GM18867 (cell line): Measurements from ENCODE around the gene STARD8.
"Not testable (repeated sequence)": the region's sequence is repeated elsewhere in the genome, so short reads cannot be mapped to it uniquely, and the experiment has no call there.

Experiments
- ATAC-seq: cut with Tn5 transposase; IDR thresholded peaks from one replicate; pipeline ENCODE4 v1.9.1; 2021; ENCODE audit warnings: mild to moderate bottlenecking, moderate library complexity; ENCODE audit not compliant: unreplicated experiment

STARD8 gene

DNA sequence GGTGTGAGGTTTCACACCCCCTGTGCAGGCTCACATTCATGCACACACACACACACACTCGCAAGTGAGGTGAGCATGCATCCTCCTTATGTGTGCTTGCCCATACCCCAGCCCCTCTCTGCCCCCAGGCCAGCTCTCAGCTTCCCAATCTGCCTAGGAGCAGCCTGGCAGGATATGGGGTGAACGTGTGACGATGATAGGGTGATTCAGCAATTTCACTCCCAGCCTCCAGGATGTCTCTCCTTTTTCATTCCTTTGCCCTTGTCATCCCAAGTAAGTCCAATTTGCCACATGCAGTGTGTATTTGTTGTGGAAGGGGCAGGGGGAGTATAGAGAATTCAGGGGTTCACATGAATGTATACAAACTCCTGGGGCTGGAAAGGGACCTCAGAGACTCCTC lies 7.2 kb downstream of the STARD8 start:
- ATAC-seq, result no peak

DNA sequence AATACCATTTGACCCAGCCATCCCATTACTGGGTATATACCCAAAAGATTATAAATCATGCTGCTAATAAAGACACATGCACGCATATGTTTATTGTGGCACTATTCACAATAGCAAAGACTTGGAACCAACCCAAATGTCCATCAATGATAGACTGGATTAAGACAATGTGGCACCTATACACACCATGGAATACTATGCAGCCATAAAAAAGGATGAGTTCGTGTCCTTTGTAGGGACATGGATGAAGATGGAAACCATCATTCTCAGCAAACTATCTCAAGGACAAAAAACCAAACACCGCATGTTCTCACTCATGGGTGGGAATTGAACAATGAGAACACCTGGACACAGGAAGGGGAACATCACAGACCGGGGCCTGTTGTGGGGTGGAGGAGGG lies 9.0 kb downstream of the STARD8 start:
- ATAC-seq, result not testable (repeated sequence)

DNA sequence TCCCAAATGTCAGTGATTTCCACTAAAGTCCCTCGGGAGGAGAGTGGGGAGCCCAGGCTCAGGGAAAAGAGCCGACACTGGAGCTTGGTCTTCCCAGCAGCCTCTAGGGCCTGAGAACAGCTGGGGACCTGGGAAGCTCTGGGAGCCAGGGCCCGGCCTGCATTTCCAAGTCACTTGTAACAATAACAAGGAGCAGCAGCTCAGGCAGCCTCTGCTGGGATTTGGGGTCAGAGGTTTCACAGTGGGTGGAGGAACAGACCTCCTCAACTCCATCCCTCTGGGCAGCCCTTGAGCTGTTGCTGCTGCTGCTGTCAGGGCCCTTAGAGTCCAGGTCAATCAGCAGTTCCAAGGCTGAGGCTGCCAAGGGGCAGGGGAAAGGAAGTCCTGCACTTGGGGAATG lies 11.1 kb downstream of the STARD8 start:
- ATAC-seq, result no peak

DNA sequence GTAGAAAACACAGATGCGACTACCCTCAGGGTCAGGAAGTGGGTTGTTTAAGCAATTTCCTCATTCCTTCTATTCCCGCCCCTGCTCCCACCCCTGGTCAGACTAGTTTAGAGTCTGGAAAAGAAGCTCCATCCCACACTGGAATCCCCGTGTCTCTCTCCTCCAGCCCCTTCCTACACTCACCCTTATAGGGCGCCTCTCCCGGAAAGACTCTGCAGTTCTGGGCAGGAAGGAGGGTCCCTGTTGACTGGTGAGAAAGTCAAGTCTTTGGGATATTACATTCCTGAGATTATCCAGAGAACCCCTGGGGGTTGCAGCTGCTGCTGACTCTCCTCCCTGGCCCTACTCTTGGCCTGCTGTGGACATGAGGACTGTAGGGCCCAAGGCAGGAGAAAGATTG lies 11.9 kb downstream of the STARD8 start:
- ATAC-seq, result no peak

DNA sequence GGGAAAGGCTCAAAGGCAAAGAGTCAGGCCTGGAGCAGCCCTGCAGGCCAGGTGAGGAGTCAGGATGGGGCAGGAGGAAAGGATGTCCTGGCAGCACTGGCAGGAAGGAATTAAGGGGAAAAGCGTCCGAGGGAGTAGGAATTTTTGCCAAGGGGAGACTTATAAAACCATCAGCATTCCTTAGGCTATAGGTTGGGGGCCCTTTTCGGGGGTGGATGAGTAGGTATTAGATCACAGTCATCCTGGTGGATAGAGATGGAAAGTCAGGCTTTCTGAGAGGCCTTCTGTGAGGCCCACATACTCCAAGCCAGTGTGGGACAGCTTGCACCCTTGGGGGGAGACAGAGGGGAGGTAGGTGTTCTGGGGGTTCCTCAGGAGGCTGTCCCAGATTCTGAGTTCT lies 12.3 kb downstream of the STARD8 start:
- ATAC-seq, result no peak

DNA sequence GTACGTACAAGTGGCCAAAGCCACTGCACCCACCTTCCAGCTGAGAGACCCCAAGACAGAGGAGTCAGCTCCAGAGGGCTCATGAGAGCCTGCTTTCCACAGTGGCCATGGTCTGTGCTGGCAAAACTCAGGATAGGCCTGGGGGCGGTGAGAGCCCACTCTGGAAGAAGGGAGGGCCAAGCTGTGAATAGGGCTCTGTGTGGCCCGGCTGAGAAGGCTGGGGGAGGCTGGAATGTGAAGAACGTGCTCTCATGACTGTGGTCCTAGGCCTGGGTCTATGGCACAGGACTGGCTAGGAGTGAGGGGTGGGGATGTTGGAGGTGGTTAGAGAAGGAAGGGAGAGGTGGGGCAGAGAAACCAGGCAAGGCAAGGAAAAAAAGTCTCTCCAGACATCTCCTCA lies 13.3 kb downstream of the STARD8 start:
- no peak for ATAC-seq

DNA sequence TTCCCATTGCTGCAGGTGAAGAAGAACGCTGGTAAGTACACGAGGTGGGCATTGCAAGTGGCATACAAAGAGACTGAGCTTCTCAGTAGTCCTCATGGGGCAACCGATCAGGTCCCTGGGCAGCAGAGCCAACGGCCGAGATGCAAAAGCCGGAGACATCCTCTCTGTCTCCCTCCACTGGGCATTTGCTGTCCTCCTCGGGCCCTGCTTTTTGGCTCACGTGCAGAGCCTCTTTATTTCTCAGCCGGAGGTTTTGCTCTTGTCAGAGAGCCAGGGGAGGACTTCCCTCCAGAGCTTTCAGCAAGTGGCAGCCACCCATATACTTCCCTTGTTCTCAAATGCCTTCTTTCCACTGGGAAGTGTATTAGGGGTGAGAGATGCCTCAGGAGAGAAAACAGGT lies 18.0 kb downstream of the STARD8 start:
- no peak for ATAC-seq

DNA sequence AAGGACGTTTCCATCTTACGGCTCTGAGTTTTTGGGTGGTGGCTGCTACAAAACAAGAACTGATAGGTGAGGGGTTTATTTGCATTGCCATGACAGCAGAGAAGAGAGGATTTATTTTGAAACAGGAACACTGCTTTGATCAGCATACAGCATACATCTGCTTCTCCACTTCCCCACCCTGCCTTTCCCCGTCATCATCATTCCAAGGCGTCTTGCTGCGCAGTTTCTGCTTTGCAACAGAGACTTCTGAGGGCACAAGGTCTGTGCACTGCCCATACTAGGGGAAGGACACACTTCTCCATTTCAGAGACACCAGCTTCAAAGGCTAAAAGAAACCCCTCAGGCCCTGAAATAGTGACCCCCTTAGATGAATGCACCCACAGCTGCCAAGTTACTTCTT lies 19.1 kb downstream of the STARD8 start:
- no peak for ATAC-seq

DNA sequence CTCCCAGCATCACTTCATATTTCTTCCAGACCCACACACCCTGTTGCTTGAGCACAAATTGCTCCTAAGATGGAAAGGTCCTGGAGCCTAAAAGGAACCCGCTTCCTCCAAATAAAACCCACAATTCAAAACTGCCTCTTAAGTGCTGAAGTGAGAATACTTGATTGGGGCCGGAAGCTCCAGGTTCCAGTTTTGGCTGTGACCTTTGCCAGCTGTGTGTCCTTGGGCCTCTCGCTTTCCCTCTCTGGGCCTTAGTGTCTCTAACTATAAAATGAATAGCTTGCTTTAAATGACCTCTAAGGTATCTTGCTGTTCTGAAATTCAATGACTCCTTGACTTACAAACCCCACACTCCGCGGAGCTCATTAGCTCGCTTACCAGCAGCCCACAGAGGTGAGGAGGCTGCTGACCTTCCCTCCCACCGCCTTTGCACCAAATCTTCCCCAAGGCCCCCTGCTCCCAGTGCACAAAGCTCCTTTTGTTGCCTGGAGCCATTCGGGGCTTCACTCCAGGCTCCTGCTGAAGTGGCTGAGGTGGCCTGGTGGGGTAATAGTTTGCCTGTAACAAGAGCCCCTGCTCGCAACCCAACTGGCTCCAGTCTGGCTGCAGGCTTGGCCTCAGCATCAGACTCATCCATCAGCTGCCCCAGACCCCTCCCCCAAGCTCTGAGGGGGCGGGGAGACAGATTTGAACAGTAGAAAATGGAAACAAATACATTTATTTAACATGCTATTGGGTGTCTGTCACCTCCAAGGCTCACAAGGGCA lies 21.8 kb downstream of the STARD8 start:
- no peak for ATAC-seq

DNA sequence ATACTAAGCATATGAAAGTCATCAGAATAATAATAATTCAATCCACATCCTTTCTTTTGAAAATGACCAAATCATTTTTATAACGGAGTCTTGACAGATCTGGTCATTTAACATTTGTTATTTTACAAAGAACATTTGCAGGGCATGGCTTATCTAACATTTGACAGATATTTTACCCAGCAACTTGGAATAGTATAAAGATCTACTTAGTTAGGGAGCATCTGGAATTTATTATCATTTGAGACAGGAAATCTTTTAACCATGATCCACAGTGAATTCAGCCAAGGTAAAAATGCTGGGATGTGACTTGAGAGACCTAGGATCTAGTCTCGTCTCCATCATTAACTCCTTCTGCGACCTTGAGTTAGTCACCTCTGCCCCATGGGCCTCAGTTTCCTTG lies 22.4 kb downstream of the STARD8 start:
- ATAC-seq, result no peak

DNA sequence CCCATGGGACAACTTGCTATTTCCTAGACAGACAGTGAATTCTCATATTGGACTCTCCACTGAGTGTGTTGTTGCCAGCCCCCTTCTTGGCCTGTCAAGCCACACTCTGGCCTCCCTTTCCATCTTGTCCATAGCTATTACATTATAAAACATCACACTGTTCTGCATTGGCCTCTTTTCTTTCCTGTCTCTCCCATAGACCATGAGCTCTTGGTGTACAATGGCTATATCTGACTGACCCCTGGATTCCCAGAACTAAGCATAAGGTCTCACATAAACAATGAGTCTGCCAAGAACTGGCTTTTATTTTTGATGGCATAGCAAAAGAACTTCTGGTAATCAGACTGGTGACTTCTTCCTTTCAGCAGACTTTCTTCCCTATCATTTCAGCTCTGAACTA lies 23.8 kb downstream of the STARD8 start:
- ATAC-seq, result no peak

DNA sequence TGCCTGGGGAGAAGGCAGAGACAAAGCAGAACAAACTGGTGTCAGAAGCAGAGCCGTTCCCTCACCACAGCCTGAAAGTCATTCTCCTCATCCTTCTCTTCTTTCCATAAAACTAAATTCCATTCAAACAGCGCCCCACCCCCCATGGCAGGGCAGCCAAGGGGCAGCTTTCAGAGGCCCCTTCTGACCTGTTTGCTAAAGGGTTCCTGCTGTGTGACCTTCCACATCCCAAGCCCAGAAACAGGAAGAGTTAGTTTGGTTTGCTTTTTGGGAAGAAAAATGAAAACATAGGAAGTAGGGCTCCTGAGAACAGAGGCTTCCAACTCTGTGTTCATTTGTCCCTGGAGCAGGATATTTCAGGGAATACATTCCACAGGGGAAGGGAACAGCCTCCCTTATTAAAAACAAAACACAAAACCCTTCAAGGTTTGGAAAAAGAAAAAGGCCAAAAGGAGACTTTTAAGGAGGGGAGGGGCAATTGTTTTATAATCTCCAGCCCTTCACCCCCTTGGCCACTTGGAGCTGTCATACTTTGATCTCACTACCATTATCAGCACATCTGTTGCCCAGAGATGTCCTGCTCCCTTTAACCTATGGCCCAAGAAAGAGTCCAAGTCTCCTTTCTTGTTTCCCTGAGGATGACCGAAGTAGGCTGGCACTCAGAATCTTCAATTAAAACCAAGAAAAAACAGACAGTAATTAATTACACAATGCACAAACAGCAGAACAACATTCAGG lies 25.3 kb downstream of the STARD8 start:
- ATAC-seq, result no peak

DNA sequence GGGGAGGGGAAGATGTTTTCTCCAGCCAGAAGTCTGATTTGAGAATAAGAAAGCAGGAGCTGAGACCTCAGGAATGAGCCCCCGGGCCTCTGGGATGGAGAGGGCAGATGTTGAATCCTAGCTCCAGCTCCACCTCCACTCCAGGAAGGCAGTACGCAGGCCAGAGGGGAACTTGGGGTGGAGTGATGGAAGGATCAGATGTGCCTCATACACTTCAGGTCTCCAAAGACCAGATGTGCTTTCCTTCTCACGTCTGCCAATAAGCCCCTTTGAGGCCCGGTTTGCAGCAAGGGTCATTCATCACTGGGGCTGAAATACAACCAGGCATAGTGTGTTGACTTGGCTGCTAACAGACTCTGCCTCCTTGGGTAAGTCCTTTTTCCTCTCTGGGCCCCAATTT lies 28.1 kb downstream of the STARD8 start:
- ATAC-seq, result no peak

DNA sequence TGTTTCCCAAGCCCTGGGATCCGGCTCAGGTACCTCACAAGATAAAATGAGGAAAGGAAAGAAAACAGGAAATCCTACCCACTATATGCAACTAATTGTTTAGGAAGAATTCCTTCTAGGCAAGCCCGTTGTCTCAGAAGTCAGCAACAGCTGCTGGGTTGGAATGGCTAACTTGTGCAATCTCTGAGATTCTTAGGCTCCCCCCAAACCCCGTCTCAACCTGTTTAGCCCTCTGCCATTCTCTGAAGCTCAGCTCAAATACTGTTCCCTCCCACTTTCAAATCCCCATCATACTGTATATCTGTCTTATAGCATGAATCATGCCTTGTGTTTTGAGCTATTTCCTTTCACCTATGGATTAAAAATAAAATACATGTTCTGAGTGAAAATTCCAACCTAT lies 28.9 kb downstream of the STARD8 start:
- no peak for ATAC-seq

DNA sequence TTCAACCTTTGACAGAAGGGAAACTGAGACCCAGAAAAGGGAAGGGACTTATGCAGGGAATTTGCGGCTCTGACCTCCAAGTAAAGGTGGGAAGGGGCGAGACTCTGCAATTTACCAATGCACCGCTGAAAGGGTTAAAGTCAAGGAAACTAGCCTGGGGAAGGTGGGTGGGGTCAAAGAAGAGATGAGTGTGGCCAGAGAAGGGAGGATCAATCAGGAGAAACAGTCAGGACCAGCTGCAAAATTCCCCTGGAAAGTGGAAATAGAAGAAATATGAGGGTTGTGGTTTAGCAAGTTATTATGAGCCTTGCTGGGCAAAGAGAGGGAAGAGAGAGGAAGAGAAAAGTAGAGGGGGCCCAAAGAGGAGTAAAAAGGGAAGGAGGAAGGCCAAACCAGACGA lies 30.5 kb downstream of the STARD8 start:
- no peak for ATAC-seq

DNA sequence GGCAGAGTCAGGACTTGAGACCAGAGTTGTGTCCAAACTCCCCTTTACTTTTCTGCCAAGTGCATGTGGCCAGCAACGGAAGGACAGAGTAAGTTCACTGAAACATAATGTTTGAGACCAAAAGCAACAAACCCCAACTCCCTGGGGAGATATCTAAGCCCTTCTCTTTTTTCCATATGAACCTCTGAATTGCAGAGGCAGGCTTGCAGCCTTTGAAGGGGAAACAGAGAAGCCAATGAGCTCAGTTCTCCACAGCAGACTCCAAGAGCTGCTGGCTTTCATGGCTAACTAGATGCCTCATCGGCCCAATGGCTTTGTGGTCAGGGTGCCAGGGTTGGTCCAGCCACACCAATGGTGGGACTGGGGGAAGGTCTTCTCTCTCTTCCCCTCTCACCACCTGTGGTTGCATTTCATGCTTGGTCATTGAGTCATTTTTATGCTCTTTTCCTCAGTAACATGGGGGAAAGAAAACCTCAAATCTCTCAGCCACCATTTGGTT lies 34.0 kb downstream of the STARD8 start:
- no peak for ATAC-seq

DNA sequence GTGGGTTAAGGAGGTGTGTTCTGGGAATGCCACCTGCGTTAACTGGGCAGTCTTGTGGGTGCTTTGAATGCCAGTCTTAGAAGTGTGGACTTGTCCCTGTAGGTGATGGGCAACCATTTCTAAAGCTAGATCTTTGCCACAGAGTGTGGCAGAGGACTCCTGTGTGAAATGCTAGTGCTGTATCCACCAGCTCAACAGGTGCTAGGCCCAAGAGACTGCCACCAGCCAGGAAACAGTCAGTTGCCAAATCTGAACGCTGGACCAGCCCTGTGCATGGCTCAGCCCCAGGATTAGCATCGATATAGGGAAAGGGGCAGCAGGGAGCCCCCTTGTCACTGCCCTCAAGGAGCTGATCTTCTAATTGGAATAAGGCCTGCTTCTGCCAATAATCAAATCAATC lies 35.3 kb downstream of the STARD8 start:
- no peak for ATAC-seq

DNA sequence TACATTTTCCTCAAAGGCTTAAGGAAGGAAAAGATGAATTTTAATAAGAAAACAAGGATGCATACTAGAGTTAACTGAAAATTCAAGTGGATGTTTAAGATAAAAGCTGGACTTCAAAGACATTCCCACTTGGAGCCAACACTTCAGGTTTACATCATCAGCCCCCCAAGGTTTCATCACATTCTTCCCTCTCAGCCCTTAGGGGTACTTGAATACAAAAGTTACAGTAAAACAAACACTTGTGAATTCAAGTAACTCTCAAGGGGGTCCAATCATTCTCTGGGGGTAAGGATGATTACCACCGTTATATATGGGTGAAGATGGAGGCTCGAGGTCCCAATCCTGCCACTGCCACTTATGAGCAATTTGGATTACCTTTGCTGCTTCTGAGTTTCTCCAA lies 36.1 kb downstream of the STARD8 start:
- no peak for ATAC-seq

DNA sequence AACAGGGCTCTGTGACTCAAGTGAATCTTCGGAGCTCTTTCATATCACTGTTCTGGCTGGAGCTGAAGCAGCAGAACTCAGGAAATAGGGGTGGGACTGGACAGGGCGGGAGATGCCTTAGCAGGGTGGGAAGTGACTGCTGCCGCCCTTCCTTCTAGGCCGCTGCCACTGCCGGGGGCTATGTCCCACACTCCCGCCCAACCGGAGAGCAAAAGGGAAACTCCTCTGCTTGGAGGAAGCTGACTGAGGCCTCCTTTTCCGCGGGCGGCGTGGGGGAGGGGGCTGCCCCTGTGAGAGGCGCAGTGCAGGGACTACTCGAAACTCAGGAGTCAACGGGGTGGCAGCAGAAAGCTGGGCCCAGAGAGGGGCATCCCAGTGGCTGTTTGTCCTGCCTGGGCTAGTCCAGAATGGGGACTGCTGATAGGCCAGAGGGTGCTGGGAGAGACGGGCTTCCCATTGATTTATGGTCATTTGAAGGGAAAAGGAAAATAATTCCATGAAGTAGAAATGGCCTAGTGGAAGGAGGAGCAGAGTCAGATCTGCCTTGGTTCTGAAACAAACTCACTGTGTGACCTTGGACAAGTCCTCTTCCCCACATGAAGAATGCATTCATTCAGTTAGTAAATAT lies 36.9 kb downstream of the STARD8 start:
- no peak for ATAC-seq

DNA sequence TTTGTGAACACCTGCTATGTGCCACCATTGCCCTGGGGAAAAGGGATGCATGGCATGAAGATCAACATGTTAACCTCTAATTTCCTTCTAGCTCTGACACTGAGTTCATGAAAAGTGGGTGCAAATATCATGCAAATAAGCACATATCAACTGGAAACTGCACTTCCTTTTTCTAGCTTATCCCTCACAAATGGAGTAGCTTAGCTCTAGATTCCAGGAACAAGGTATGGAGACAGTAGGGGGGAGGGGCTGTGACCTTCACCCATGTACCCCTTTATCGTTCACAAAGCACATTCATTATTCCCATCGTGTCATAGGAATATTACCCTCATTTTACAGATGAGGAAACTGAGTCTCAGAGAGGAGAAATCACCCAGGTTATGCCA lies 37.4 kb downstream of the STARD8 start:
- no peak for ATAC-seq

DNA sequence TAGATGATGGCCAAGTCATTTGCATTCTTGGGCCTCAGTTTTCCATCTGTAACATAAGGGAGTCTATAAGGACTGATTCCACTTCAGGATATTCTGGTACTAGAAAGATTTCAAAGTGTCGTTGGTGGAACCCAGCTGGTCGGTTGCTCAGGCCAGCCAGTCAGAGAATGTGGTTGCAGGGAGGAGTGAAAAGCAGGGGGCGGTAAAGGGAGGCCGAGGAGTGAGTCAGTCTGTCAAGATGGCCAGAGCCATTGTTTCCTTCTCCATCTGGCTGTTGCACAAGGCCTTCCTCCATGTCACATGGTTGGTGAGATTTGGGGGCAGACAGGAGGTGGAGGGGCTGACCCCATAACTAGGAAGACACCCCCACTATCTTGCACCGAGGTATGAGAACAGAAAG lies 38.2 kb downstream of the STARD8 start:
- no peak for ATAC-seq
